Transverse colon (tissue), 4 donors: ENCODE data around the gene MCL1. TPM values are rescaled to one million over a fixed set of nuclear protein-coding genes. Genes with fewer than 3 reads are reported as not detected.
"Not testable (repeated sequence)": the region's sequence is repeated elsewhere in the genome, so short reads cannot be mapped to it uniquely, and the experiment has no call there.

Source experiments
- DNase-seq: peaks from one replicate; pipeline ENCODE4 v3.0.0-alpha.2; 2019
- H3K27ac ChIP-seq, 4 donors: fragments of 200-600 bp; sonication (generic); 2 replicates each; pipeline ENCODE4 v1.5.1; 2016 to 2018; ENCODE audit warnings: inconsistent platforms in 4 of 4
- H3K27me3 ChIP-seq: fragments of 200-600 bp; sonication (generic); 2 replicates; pipeline ENCODE4 v1.5.1; 2017; ENCODE audit warnings: inconsistent platforms
- H3K36me3 ChIP-seq, 4 donors: fragments of 200-600 bp; sonication (generic); 2 replicates each; pipeline ENCODE4 v1.5.1; 2017 to 2019; ENCODE audit warnings: inconsistent platforms in 4 of 4
- H3K4me1 ChIP-seq, 4 donors: fragments of 200-600 bp; sonication (generic); 2 replicates each; pipeline ENCODE4 v1.5.1; 2017 to 2020; ENCODE audit warnings: inconsistent platforms in 4 of 4
- H3K4me3 ChIP-seq, 4 donors: fragments of 200-600 bp; sonication (generic); 1 replicate in 1 of 4; 2 replicates in 3 of 4; pipeline versions ENCODE4 v1.5.1 to v1.6.1; 2017 to 2019; ENCODE audit warnings: inconsistent platforms in 4 of 4
- H3K9me3 ChIP-seq, 2 donors: fragments of 200-600 bp; sonication (generic); 2 replicates each; pipeline ENCODE4 v1.5.1; 2017 to 2019; ENCODE audit warnings: inconsistent platforms in 2 of 2
- CTCF ChIP-seq, 5 experiments: fragments of 200-600 bp in 3 of 5; fragments of 450-650 bp in 2 of 5; sonication (generic) in 3 of 5; IDR thresholded peaks; 1 replicate in 2 of 5; 2 replicates in 3 of 5; pipeline ENCODE4 v1.5.1; 2016 to 2017; ENCODE audit warnings: antibody characterized with exemption in 5 of 5, inconsistent platforms in 3 of 5, mild to moderate bottlenecking in 2 of 5, moderate library complexity in 1 of 5
- EP300 ChIP-seq: sonication (generic); formaldehyde crosslinking; IDR thresholded peaks from one replicate; pipeline ENCODE4 v1.6.1; 2017; ENCODE audit warnings: antibody characterized with exemption, low read depth
- POLR2A ChIP-seq: fragments of 450-650 bp; IDR thresholded peaks from one replicate; pipeline ENCODE4 v1.6.1; 2016; ENCODE audit warnings: antibody characterized with exemption, mild to moderate bottlenecking, moderate library complexity
- POLR2AphosphoS5 ChIP-seq, 3 donors: sonication (generic); formaldehyde crosslinking; IDR thresholded peaks; one replicate each; pipeline ENCODE4 v1.6.1; 2016; ENCODE audit warnings: antibody characterized with exemption in 3 of 3
- WGBS, 2 donors: methylation state at CpG; one replicate each; pipeline ENCODE4 v1.1.5; 2018; ENCODE audit warnings: low coverage in 1 of 2; 5-methylcytosine and 5-hydroxymethylcytosine counted together
- in situ Hi-C, 4 donors: fragments of 200-750 bp; cut with MboI; loops; one replicate each; pipeline versions ENCODE4 v1.15.0 to v1.15.1; 2017; ENCODE audit warnings: low sequenced_read_pairs in 3 of 4, low pct_ligation_motif_present in 1 of 4, low pct_unique_long_range_greater_than_20kb in 1 of 4
- intact Hi-C: fragments of 100-400 bp; cut with DNase I; formaldehyde crosslinking; loops from one replicate; pipeline ENCODE4 v1.15.1; 2023; ENCODE audit warnings: low total_unique reads
- total RNA-seq, 4 donors: library from RNA; depleted of rRNA; stranded (reverse); fragments of >200 nt; gene quantifications; one replicate each; pipeline ENCODE4 v1.1.0, GENCODE V29; 2016

Gene MCL1
- total RNA-seq, 4 donors from 2014 or later, result 176 to 395 (median 269) TPM

- Histone ChIP-seq H3K4me3 (no peak overlapping the region), H3K27ac (peak overlapping the region in 3 of 4 donors; percentile 49 to 60 (median 50)), H3K27me3 (no peaks in the 10 kb centered on the region), H3K9me3 (no peaks in the 10 kb centered on the region), H3K36me3 (peaks cover 0 to 9% (median 2%) of the 10 kb centered on the region in 4 donors), H3K4me1 (peaks cover 0 to 19% (median 4%) of the 10 kb centered on the region in 4 donors)
- 84 to 89% methylated on average over 2 to 7 of the region's 7 CpGs for WGBS, 2 donors
- no peak for DNase-seq
- intact Hi-C loops, result no loop called here
- TF ChIP-seq POLR2AphosphoS5 (IDR thresholded peaks at IDR 0.05), result peak in 2 of 3 donors; percentile 4 to 12
- no peak for TF ChIP-seq EP300
- no peak for TF ChIP-seq POLR2A
- in situ Hi-C loops, result no loop called here
Observed at GRCh38 chr1:150596095-150596892, 16.9 kb upstream of the MCL1 start.

- DNase-seq, result no peak
- Histone ChIP-seq H3K4me1 (peaks cover 0 to 15% (median 8%) of the 10 kb centered on the region in 4 donors), H3K4me3 (no peak overlapping the region), H3K27me3 (no peaks in the 10 kb centered on the region), H3K27ac (no peak overlapping the region), H3K9me3 (no peaks in the 10 kb centered on the region), H3K36me3 (no peaks in the 10 kb centered on the region)
- TF ChIP-seq POLR2AphosphoS5 (IDR thresholded peaks at IDR 0.05) (no peak), EP300 (no peak), POLR2A (no peak), CTCF (IDR thresholded peaks at IDR 0.05) (no peak)
- in situ Hi-C loops, result no loop called here
- WGBS, 2 donors, result 74 to 87% methylated on average over 2 of the region's 2 CpGs
- intact Hi-C loops, result no loop called here
Observed at GRCh38 chr1:150582371-150582770, 3.0 kb upstream of the MCL1 start.

- H3K4me3 ChIP-seq, H3K36me3 ChIP-seq, intact Hi-C loops, H3K27ac ChIP-seq, in situ Hi-C loops, DNase-seq, H3K27me3 ChIP-seq, H3K9me3 ChIP-seq: not testable (repeated sequence)
- peaks cover 0 to 16% (median 9%) of the 10 kb centered on the region in 4 donors for H3K4me1 ChIP-seq
- WGBS, 2 donors, result 94 to 98% methylated on average over 6 to 14 of the region's 14 CpGs
Observed at GRCh38 chr1:150581962-150582361, 2.6 kb upstream of the MCL1 start.

GRCh38 chr1:150581437-150581836, 2.0 kb upstream of the MCL1 start:
- H3K36me3 ChIP-seq, H3K27me3 ChIP-seq, in situ Hi-C loops, intact Hi-C loops, H3K27ac ChIP-seq, H3K4me3 ChIP-seq, H3K9me3 ChIP-seq, DNase-seq: not testable (repeated sequence)
- 96 to 100% methylated on average over 3 to 7 of the region's 7 CpGs for WGBS, 2 donors
- peaks cover 0 to 20% (median 10%) of the 10 kb centered on the region in 4 donors for H3K4me1 ChIP-seq

GRCh38 chr1:150580966-150581365, 1.6 kb upstream of the MCL1 start:
- H3K27me3 ChIP-seq, H3K9me3 ChIP-seq, in situ Hi-C loops, DNase-seq, H3K4me3 ChIP-seq, H3K27ac ChIP-seq, intact Hi-C loops: not testable (repeated sequence)
- WGBS, 2 donors, result 92 to 100% methylated on average over 1 to 3 of the region's 3 CpGs
- Histone ChIP-seq H3K36me3 (peaks cover 0 to 13% (median 2%) of the 10 kb centered on the region in 4 donors), H3K4me1 (peaks cover 2 to 24% (median 10%) of the 10 kb centered on the region in 4 donors)

GRCh38 chr1:150579945-150580642, 684 bp upstream of the MCL1 start:
- Histone ChIP-seq H3K36me3 (peaks cover 0 to 22% (median 6%) of the 10 kb centered on the region in 4 donors), H3K4me1 (peaks cover 6 to 32% (median 15%) of the 10 kb centered on the region in 4 donors), H3K4me3 (peak overlapping the region; percentile 6 to 94 (median 86)), H3K9me3 (no peaks in the 10 kb centered on the region), H3K27ac (peak overlapping the region; percentile 98 to 99 (median 98)), H3K27me3 (no peaks in the 10 kb centered on the region)
- TF ChIP-seq EP300, result no peak
- 35 to 68% methylated on average over 4 to 15 of the region's 15 CpGs for WGBS, 2 donors
- intact Hi-C loops, result no loop called here
- no peak for DNase-seq
- in situ Hi-C loops, result no loop called here
